Testis (tissue), 2 donors: ENCODE data around the gene MRPL52.

Experiments used
- POLR2A ChIP-seq: fragments of 450-650 bp; IDR thresholded peaks from one replicate; pipeline ENCODE4 v1.6.1; 2017; ENCODE audit warnings: antibody characterized with exemption, mild to moderate bottlenecking, moderate library complexity
- TF ChIP-seq, protein P1 (sequence below), 3 experiments: fragments of 450-650 bp in 2 of 3; fragments of 200-600 bp in 1 of 3; sonication (generic) in 1 of 3; IDR thresholded peaks; one replicate each; pipeline ENCODE4 v1.5.1; 2016 to 2019; ENCODE audit warnings: antibody characterized with exemption in 3 of 3, mild to moderate bottlenecking in 2 of 3, moderate library complexity in 1 of 3

DNA sequence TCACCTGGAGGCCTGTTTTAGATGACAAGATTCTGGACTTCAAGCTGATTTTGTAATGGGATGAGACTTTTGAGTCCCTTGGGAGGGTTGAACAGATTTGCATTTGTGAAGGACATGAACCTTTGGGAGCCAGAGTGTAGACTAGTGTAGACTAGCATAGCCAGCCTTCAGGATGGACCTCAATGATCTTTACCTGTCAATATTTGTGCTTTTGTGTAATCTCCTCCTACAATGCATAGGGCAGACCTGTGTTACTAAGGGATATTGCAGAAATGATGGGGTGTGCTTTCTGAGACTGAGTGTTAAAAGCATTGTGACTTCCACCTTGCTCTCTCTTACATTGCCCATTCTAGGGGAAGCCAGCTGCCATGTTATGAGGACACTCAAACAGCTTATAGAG, 32.0 kb downstream of the MRPL52 start:
- TF ChIP-seq, protein P1, sequence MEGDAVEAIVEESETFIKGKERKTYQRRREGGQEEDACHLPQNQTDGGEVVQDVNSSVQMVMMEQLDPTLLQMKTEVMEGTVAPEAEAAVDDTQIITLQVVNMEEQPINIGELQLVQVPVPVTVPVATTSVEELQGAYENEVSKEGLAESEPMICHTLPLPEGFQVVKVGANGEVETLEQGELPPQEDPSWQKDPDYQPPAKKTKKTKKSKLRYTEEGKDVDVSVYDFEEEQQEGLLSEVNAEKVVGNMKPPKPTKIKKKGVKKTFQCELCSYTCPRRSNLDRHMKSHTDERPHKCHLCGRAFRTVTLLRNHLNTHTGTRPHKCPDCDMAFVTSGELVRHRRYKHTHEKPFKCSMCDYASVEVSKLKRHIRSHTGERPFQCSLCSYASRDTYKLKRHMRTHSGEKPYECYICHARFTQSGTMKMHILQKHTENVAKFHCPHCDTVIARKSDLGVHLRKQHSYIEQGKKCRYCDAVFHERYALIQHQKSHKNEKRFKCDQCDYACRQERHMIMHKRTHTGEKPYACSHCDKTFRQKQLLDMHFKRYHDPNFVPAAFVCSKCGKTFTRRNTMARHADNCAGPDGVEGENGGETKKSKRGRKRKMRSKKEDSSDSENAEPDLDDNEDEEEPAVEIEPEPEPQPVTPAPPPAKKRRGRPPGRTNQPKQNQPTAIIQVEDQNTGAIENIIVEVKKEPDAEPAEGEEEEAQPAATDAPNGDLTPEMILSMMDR (IDR thresholded peaks at IDR 0.05) = no peak
- no peak for TF ChIP-seq POLR2A
